Measurements from ENCODE around the gene ACOX3. TPM values are rescaled to one million over a fixed set of nuclear protein-coding genes. Genes with fewer than 3 reads are reported as not detected.

The ACOX3 gene
- total RNA-seq, 4 donors from 2014 or later = 17.3 to 36.0 (median 24.5) TPM

GRCh38 chr4:8322794-8323704 is 117.5 kb downstream of the ACOX3 start:
- H3K9me3 ChIP-seq = peaks cover 0 to 31% (median 0%) of the 10 kb centered on the region in 4 donors

DNA sequence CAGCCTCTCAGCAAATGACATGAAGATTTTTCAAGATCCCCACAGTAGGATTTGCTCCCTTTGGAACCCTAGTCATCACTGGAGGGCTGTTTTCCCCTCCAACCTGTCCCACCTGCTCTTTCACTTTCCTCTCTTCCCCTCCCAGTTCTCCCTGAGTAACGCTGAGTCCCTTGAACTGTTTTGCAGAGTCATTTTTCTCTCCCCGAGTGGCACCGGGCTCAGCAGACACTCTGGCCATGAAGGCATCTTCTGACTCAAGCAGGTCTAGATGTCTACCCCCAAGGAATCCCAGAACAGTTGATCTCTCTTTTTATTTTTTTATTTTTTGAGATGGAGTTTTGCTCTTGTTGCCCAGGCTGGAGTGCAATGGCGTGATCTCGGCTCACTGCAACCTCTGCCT is 118.8 kb downstream of the ACOX3 start:
- Histone ChIP-seq H3K4me1 (peaks cover 0 to 10% (median 0%) of the 10 kb centered on the region in 4 donors), H3K36me3 (no peaks in the 10 kb centered on the region), H3K4me3 (no peak overlapping the region), H3K27ac (no peak overlapping the region), H3K9me3 (peaks cover 0 to 29% (median 0%) of the 10 kb centered on the region in 4 donors), H3K27me3 (no peaks in the 10 kb centered on the region)
- WGBS, 2 donors = 74 to 90% methylated on average over 5 of the region's 5 CpGs
- no peak for DNase-seq (ENCODE audit: low spot score in 2 of 2)
- TF ChIP-seq, protein P1, sequence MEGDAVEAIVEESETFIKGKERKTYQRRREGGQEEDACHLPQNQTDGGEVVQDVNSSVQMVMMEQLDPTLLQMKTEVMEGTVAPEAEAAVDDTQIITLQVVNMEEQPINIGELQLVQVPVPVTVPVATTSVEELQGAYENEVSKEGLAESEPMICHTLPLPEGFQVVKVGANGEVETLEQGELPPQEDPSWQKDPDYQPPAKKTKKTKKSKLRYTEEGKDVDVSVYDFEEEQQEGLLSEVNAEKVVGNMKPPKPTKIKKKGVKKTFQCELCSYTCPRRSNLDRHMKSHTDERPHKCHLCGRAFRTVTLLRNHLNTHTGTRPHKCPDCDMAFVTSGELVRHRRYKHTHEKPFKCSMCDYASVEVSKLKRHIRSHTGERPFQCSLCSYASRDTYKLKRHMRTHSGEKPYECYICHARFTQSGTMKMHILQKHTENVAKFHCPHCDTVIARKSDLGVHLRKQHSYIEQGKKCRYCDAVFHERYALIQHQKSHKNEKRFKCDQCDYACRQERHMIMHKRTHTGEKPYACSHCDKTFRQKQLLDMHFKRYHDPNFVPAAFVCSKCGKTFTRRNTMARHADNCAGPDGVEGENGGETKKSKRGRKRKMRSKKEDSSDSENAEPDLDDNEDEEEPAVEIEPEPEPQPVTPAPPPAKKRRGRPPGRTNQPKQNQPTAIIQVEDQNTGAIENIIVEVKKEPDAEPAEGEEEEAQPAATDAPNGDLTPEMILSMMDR (IDR thresholded peaks at IDR 0.05) = no peak
- TF ChIP-seq POLR2A (IDR thresholded peaks at IDR 0.05) (no peak), EP300 (IDR thresholded peaks at IDR 0.05) (no peak)

More at GRCh38 chr4:8322794-8323704, 117.5 kb downstream of the ACOX3 start:
- no peak for DNase-seq (ENCODE audit: low spot score in 2 of 2)
- no peaks in the 10 kb centered on the region for H3K27me3 ChIP-seq
- TF ChIP-seq POLR2A (IDR thresholded peaks at IDR 0.05) (no peak), EP300 (IDR thresholded peaks at IDR 0.05) (no peak)
- TF ChIP-seq, protein P1 (IDR thresholded peaks at IDR 0.05) = no peak
- 82 to 83% methylated on average over 9 of the region's 9 CpGs for WGBS, 2 donors
- no peaks in the 10 kb centered on the region for H3K36me3 ChIP-seq
- H3K27ac ChIP-seq = no peak overlapping the region
- H3K4me3 ChIP-seq = no peak overlapping the region
- H3K4me1 ChIP-seq = peaks cover 0 to 10% (median 0%) of the 10 kb centered on the region in 4 donors

- no peak overlapping the region for H3K4me3 ChIP-seq
- no peaks in the 10 kb centered on the region for H3K27me3 ChIP-seq
- H3K4me1 ChIP-seq = peaks cover 0 to 14% (median 0%) of the 10 kb centered on the region in 4 donors
- TF ChIP-seq POLR2A (IDR thresholded peaks at IDR 0.05) (no peak), EP300 (IDR thresholded peaks at IDR 0.05) (no peak)
- TF ChIP-seq, protein P1 (IDR thresholded peaks at IDR 0.05) = no peak
- peaks cover 0 to 24% (median 0%) of the 10 kb centered on the region in 4 donors for H3K9me3 ChIP-seq
- WGBS, 2 donors = 89 to 97% methylated on average over 2 of the region's 2 CpGs
- no peak for DNase-seq (ENCODE audit: low spot score in 2 of 2)
- no peak overlapping the region for H3K27ac ChIP-seq
- no peaks in the 10 kb centered on the region for H3K36me3 ChIP-seq
Measured at GRCh38 chr4:8321220-8321619, 119.3 kb downstream of the ACOX3 start.

GRCh38 chr4:8320386-8320750 is 120.2 kb downstream of the ACOX3 start:
- Histone ChIP-seq H3K9me3 (peaks cover 0 to 15% (median 0%) of the 10 kb centered on the region in 4 donors), H3K27me3 (no peaks in the 10 kb centered on the region), H3K4me3 (no peak overlapping the region), H3K36me3 (no peaks in the 10 kb centered on the region), H3K4me1 (peaks cover 0 to 23% (median 0%) of the 10 kb centered on the region in 4 donors), H3K27ac (peak overlapping the region in 1 of 4 donors; percentile 34)
- WGBS, 2 donors = 72 to 88% methylated on average over 2 of the region's 2 CpGs
- no peak for TF ChIP-seq EP300 (IDR thresholded peaks at IDR 0.05)
- TF ChIP-seq POLR2A (IDR thresholded peaks at IDR 0.05) = no peak
- TF ChIP-seq, protein P1 (IDR thresholded peaks at IDR 0.05) = no peak
- DNase-seq (ENCODE audit: low spot score in 2 of 2) = no peak
